Endothelial cell (in vitro differentiated cells): ENCODE measurements around the gene CD207. TPM values are rescaled to one million over a fixed set of nuclear protein-coding genes. Genes with fewer than 3 reads are reported as not detected.

Source experiments
- DNase-seq: peaks from one replicate; pipeline ENCODE4 v3.0.0; 2021; ENCODE audit warnings: low spot score
- H3K27ac Mint-ChIP-seq: one replicate; pipeline ENCODE4 v1.8.0; 2021; ENCODE audit warnings: mixed read lengths, inconsistent platforms; ENCODE audit not compliant: unreplicated experiment
- H3K27me3 Mint-ChIP-seq: one replicate; pipeline ENCODE4 v1.8.0; 2021; ENCODE audit warnings: mild to moderate bottlenecking, moderate library complexity, mixed read lengths, inconsistent platforms; ENCODE audit not compliant: unreplicated experiment
- H3K36me3 Mint-ChIP-seq: one replicate; pipeline ENCODE4 v1.8.0; 2021; ENCODE audit warnings: mild to moderate bottlenecking, low read depth, mixed read lengths, inconsistent platforms; ENCODE audit not compliant: unreplicated experiment
- H3K4me1 Mint-ChIP-seq: one replicate; pipeline ENCODE4 v1.8.0; 2021; ENCODE audit warnings: mild to moderate bottlenecking, mixed read lengths, inconsistent platforms; ENCODE audit not compliant: unreplicated experiment
- H3K4me3 Mint-ChIP-seq: one replicate; pipeline ENCODE4 v1.8.0; 2021; ENCODE audit warnings: mild to moderate bottlenecking, mixed read lengths, inconsistent platforms; ENCODE audit not compliant: unreplicated experiment
- H3K9me3 Mint-ChIP-seq: one replicate; pipeline ENCODE4 v1.8.0; 2021; ENCODE audit warnings: mixed read lengths, inconsistent platforms; ENCODE audit not compliant: unreplicated experiment
- total RNA-seq: library from RNA; stranded (reverse); fragmentation: NEBNext Ultra II Directional; extraction: Animal tissue kit (Norgen Biotek cat#: 25700); gene quantifications from one replicate; pipeline ENCODE4 v1.2.1, GENCODE V29; 2021; ENCODE audit not compliant: unreplicated experiment
- TF ChIP-seq, protein P1 (sequence below): fragments of 200-600 bp; sonication (generic); IDR thresholded peaks from one replicate; pipeline ENCODE4 v1.5.0; 2021; ENCODE audit warnings: antibody characterized with exemption; ENCODE audit not compliant: unreplicated experiment

Gene CD207
- total RNA-seq, 1 donor from 2014 or later, result 0.74 TPM

DNA sequence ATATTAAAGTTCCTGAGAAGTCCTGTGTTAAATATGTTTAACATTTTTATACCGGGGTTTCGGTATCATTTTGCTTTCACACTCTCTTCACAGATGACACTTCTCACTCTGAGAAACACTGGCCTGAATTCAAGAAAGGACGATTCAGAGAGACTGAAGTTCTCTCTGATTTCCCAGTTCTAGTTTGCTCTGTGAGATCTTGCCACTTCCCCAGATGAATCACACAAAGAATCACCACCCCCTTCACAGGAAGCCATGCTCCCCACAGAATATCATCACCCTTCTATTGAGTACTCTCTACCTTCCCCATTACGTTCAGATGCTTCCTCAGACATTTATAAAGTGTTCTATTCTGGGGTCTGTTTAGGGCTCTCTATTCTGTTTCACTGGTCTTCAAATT, 16.1 kb upstream of the CD207 start:
- peaks cover 20% of the 10 kb centered on the region for H3K4me1 Mint-ChIP-seq
- H3K27me3 Mint-ChIP-seq, result peaks cover 5% of the 10 kb centered on the region
- H3K36me3 Mint-ChIP-seq, result no peaks in the 10 kb centered on the region
- TF ChIP-seq, protein P1, sequence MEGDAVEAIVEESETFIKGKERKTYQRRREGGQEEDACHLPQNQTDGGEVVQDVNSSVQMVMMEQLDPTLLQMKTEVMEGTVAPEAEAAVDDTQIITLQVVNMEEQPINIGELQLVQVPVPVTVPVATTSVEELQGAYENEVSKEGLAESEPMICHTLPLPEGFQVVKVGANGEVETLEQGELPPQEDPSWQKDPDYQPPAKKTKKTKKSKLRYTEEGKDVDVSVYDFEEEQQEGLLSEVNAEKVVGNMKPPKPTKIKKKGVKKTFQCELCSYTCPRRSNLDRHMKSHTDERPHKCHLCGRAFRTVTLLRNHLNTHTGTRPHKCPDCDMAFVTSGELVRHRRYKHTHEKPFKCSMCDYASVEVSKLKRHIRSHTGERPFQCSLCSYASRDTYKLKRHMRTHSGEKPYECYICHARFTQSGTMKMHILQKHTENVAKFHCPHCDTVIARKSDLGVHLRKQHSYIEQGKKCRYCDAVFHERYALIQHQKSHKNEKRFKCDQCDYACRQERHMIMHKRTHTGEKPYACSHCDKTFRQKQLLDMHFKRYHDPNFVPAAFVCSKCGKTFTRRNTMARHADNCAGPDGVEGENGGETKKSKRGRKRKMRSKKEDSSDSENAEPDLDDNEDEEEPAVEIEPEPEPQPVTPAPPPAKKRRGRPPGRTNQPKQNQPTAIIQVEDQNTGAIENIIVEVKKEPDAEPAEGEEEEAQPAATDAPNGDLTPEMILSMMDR, result no peak
- H3K4me3 Mint-ChIP-seq, result peak overlapping the region; percentile 17
- DNase-seq, result no peak
- H3K27ac Mint-ChIP-seq, result peak overlapping the region; percentile 83
- H3K9me3 Mint-ChIP-seq, result no peaks in the 10 kb centered on the region

DNA sequence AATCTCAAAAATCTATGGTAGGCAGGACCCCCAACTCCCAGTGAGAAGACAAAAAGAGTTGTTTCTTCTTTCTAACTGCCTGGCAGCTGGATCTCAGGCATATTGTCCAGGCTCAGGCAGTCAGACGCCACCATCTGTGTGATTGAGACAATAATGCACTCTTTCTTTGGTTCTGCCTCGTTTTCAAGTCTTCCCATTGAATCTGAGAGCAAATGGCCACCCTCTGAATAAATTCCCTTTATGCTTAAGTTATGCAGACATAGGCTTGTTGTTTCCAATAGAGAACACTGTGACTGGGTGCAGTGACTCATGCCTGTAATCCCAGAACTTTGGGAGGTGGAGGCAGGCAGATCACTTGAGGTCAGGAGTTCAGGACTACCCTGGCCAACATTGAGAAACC, 15.3 kb upstream of the CD207 start:
- DNase-seq, result no peak
- peaks cover 2% of the 10 kb centered on the region for H3K27me3 Mint-ChIP-seq
- H3K27ac Mint-ChIP-seq, result no peak overlapping the region

DNA sequence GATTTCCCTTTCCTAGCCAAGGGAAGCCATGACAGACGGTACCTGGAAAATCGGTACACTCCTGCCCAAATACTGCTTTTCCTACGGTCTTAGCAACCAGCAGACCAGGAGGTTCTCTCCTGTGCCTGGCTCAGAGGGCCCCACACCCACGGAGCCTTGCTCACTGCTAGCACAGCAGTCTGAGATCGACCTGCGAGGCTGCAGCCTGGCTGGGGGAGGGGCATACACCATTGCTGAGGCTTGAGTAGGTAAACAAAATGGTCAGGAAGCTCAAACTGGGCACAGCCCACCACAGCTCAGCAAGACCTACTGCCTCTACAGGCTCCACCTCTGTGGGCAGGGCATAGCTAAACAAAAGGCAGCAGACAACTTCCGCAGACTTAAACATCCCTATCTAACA, 6.8 kb upstream of the CD207 start:
- no peak overlapping the region for H3K4me3 Mint-ChIP-seq
- H3K27ac Mint-ChIP-seq, result no peak overlapping the region
- TF ChIP-seq, protein P1, result no peak
- DNase-seq, result no peak
- H3K4me1 Mint-ChIP-seq, result peaks cover 10% of the 10 kb centered on the region
- peaks cover 2% of the 10 kb centered on the region for H3K27me3 Mint-ChIP-seq
- H3K36me3 Mint-ChIP-seq, result peaks cover 4% of the 10 kb centered on the region
- no peaks in the 10 kb centered on the region for H3K9me3 Mint-ChIP-seq

More for the DNA sequence above, 15.3 kb upstream of the CD207 start:
- H3K9me3 Mint-ChIP-seq, result no peaks in the 10 kb centered on the region
- TF ChIP-seq, protein P1, result no peak
- H3K4me3 Mint-ChIP-seq, result no peak overlapping the region
- H3K36me3 Mint-ChIP-seq, result no peaks in the 10 kb centered on the region
- peaks cover 17% of the 10 kb centered on the region for H3K4me1 Mint-ChIP-seq

DNA sequence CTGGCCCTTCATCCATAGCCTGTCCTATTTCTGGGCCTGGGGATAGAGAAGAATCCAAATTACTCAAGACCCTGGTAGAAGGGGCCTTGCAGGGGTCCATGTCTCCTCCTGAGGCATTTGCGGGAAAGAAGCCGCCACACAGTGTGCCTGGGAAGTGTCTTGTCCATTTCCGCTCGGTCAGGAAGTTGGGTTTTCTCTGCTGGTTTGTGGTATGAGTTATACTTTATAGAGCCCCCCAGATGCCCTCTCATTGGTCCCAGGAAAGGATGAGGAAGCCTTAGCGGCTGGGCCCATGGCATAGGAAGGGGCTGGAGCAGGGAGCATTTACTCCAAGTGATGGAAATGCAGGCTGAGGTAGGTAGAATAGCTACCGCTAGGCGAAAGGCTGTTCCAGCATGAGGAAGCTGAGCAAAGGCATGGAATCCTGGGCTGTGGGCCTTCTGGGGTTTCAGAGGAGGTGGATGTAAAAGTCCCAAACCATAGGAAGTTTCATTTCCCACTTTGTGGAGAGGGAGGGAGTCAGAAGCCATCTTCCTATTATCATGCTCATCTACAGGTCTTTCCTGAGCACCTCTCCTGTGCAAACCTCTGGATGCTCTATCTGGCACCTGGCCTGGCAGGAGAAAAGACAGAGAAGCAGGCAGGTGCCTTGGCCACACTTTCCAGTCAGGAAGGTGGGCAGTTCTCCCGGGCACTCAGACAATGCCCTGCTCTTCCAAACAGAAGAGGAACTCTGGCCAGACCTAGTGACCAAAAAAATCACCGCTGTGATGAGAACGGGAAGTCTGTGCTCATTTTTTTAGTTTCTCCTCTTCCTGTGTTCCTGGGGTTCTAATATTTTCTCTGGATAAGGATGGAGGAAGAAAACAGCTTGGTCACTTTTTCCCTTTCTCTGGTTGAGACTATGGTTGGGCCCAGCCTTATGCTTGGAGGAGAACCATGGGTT, 2.6 kb upstream of the CD207 start:
- DNase-seq, result no peak
- peaks cover 40% of the 10 kb centered on the region for H3K4me1 Mint-ChIP-seq
- H3K27me3 Mint-ChIP-seq, result peaks cover 9% of the 10 kb centered on the region
- H3K36me3 Mint-ChIP-seq, result peaks cover 17% of the 10 kb centered on the region
- no peaks in the 10 kb centered on the region for H3K9me3 Mint-ChIP-seq
- TF ChIP-seq, protein P1, result no peak
- no peak overlapping the region for H3K4me3 Mint-ChIP-seq
- H3K27ac Mint-ChIP-seq, result no peak overlapping the region

DNA sequence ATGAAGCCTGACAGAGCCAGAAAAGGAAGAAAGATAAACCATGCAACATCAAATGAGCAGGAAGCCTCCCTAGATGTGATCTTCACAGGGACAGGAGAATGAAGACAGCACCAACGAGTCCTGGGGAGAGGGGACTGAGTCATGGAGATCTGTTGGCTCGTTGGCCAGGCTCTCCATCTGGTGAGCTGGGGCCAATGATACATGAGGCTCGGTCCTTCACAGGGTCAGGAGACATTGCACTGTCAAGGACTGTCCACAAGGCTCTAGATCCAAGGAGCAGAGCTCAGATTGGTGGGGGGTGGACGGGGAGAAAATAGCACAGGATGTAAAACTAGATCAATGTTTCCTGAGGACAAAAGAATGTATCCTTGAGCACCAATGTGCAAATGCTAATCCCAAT, 735 bp downstream of the CD207 start:
- Mint-ChIP-seq H3K9me3 (no peaks in the 10 kb centered on the region), H3K27ac (no peak overlapping the region)
- TF ChIP-seq, protein P1, result no peak

More for the DNA sequence above, 735 bp downstream of the CD207 start:
- Mint-ChIP-seq H3K36me3 (peaks cover 16% of the 10 kb centered on the region), H3K4me1 (peaks cover 54% of the 10 kb centered on the region), H3K4me3 (no peak overlapping the region), H3K27me3 (peaks cover 9% of the 10 kb centered on the region)
- no peak for DNase-seq
